ENCODE results near the gene HOXA6. TPM values are rescaled to one million over a fixed set of nuclear protein-coding genes. Genes with fewer than 3 reads are reported as not detected.
A peak's percentile ranks its signal among the peaks of the same experiment; 100 is the strongest.

The HOXA6 gene
- polyA plus RNA-seq (2013, experiment 1 of 2): 4.2 TPM
- polyA plus RNA-seq (2013, experiment 2 of 2): 2.2 TPM

DNA sequence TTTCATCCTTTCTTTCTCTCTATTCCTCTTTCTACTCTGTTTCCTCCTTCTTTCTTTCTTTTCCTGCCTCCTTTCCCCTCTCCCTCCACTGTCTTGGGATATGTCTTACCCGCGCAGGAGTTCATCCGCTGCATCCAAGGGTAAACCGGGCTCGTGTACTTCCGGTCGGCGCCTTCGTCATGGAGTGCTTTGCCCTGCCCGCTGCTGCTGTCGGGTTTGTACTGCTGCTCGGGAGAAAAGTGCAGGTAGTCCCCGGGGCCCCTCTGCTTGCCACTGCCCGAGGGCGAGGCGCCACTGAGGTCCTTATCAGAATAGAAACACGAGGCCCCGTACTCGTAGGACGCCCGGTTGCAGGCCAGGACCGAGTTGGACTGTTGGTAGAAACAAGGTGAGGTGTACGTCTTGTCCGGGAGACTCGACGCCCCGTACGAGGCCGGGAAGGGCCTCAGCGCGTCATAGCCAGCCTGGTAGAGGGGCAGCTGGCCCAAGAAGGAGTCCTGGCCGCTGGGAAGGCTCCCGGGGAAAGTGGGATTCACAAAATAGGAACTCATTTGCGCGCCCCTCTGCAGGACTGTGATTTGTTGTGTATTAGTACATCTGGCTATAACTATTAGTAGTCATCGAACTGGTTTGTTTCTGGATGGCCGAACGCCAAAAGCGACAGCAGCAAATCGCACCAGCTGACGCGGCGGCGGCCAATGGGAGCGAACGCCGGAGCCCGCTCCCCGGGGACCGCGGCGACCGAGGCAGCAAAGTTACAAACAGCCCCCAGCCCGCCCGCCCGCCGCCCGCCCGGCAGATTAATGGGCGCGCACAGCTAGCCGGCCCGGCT, at the start of gene HOXA6:
Gene HOXA6 (minus strand): TSS at position 576 of the 832 bp plus-strand sequence. CDS start 25 bp downstream, at position 551.
- H3K9me3 ChIP-seq (ENCODE audit: control insufficient read depth, low read length): peaks cover 3% of the 10 kb centered on the region
- H3K36me3 ChIP-seq (ENCODE audit: control insufficient read depth, insufficient read depth, low read length): no peaks in the 10 kb centered on the region
- peaks cover 3% of the 10 kb centered on the region for H3K4me1 ChIP-seq (ENCODE audit: control insufficient read depth, insufficient read depth, low read length, poor library complexity, severe bottlenecking)
- 17 to 30% methylated on average over 55 to 57 of the region's 63 CpGs for WGBS, 2 experiments (ENCODE audit: insufficient coverage in 2 of 2)
- peak within 1 kb of the TSS; percentile 18 for H3K27ac ChIP-seq (ENCODE audit: low read depth, low read length, severe bottlenecking)
- peak within 1 kb of the TSS; percentile 14 for H3K4me3 ChIP-seq (ENCODE audit: extremely low read depth, insufficient read depth, low read length, poor library complexity, severe bottlenecking)

DNA sequence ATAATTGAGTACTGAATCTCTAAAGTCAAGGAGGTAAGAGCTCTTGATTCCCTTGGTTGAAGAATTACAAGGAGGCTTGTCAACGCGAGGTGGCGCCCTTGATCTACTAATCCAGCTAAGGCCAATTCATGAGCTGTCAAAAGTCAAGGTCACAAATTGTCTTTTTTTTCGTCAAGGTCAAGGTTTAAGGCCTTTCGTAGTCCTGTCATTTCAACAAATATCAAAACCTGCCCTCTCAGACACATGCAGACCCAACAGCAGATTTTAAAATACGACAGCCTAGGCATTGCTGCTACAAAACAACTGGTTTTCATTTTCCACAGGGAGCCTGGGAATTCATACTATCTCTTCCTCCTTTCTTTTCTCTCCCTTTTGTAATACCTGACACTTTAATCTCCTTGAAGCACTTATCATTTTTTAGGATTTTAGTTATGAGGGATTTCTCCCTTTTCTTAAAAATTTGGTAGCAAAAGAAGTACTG, 48.8 kb upstream of the HOXA6 start:
- 0 to 1% methylated on average over 6 of the region's 6 CpGs for WGBS, 2 experiments (ENCODE audit: insufficient coverage in 2 of 2)
- Histone ChIP-seq H3K27ac (ENCODE audit: low read depth, low read length, severe bottlenecking) (no peak overlapping the region), H3K9me3 (ENCODE audit: control insufficient read depth, low read length) (no peaks in the 10 kb centered on the region), H3K4me3 (ENCODE audit: extremely low read depth, insufficient read depth, low read length, poor library complexity, severe bottlenecking) (no peak overlapping the region), H3K4me1 (ENCODE audit: control insufficient read depth, insufficient read depth, low read length, poor library complexity, severe bottlenecking) (peaks cover 3% of the 10 kb centered on the region), H3K36me3 (ENCODE audit: control insufficient read depth, insufficient read depth, low read length) (no peaks in the 10 kb centered on the region)

DNA sequence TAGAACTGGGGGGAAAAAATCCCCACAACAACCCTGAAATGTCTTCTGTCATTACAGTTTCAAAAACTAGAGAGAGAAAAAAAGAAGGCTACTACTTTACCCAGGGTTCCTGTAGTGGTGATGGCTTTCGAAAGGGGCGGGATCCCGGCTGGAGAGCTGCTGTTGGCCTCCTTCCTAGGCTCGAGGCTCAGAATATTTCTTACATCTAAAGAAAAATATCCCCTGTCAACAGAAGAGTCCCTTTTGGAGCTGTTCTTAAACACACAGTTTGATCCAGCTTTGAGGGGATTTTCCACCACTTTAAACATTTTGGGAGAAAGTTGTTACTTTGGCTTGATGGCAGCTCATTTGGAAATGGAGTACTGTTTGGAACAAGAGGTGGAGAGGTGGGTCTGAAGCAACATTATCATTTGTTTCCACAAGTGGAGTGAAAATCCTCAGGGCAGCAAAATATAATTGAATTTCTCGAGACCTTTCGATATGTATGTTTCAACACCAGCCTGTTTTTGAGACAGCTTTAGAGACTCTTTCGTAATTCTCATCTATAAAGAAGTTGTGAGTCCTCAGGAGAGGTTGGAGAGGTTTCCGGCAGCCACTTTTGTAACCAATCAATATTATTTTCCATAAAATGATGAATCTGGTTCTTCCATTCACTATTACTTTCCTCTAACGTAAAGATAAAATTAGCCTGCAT, 47.3 kb upstream of the HOXA6 start:
- 50 to 80% methylated on average over 2 to 5 of the region's 9 CpGs for WGBS, 2 experiments (ENCODE audit: insufficient coverage in 2 of 2)
- Histone ChIP-seq H3K4me1 (ENCODE audit: control insufficient read depth, insufficient read depth, low read length, poor library complexity, severe bottlenecking) (peaks cover 3% of the 10 kb centered on the region), H3K27ac (ENCODE audit: low read depth, low read length, severe bottlenecking) (no peak overlapping the region), H3K9me3 (ENCODE audit: control insufficient read depth, low read length) (no peaks in the 10 kb centered on the region), H3K36me3 (ENCODE audit: control insufficient read depth, insufficient read depth, low read length) (no peaks in the 10 kb centered on the region), H3K4me3 (ENCODE audit: extremely low read depth, insufficient read depth, low read length, poor library complexity, severe bottlenecking) (no peak overlapping the region)

DNA sequence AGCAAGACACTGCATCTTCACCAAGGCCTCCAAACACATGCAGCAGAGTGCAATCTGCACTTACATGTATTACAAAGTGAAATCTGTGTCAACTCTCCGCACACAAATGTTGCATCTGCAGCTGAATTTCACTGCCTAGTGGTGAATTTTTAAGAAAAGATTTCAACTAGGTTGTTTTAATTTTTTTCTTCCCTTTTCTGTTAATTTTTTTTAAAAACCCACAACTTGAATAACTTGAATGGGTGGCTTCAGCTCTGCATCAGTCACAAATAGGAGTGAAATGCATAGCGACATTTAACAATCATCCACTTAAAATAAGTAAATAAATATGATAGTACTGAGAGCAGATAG, 46.4 kb upstream of the HOXA6 start:
- Histone ChIP-seq H3K4me3 (ENCODE audit: extremely low read depth, insufficient read depth, low read length, poor library complexity, severe bottlenecking) (no peak overlapping the region), H3K27ac (ENCODE audit: low read depth, low read length, severe bottlenecking) (no peak overlapping the region)
- WGBS, 2 experiments (ENCODE audit: insufficient coverage in 2 of 2): 20% methylated on average over 1 of the region's 2 CpGs; no CpG with 5 or more reads in 1 of the 2 experiments

DNA sequence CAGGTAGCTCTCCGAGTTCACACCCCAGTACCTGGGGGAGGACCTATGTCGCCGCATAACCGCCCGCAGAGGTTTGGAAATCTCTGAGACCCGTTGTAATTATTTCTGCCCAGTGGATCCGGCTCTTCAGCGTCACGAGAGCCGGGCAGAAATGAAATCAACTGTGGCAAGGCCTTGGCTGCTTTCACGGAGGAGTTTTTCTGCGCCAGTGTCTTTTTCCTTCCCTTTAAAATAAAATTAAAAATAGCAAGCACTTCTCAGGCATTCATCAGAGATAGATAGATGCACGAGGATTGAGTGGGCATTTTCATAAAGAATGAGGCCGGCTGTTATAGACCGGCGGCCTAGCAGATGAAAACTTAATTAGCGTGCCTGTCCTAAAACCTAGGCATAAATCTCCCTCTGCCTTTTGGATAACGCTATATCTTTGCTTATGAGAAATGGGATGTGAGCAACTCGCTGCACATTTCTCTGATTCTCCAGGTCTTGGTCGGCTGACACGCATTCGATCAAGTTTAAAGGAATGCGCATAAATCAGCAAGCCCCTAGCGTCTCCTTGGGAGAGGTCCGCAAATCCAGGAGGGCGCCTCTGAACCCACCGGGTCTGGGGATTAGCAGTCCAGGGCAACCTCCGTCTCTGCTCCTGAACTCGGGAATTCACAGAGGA, 45.9 kb upstream of the HOXA6 start:
- no peak overlapping the region for H3K4me3 ChIP-seq (ENCODE audit: extremely low read depth, insufficient read depth, low read length, poor library complexity, severe bottlenecking)
- 6 to 8% methylated on average over 21 to 26 of the region's 29 CpGs for WGBS, 2 experiments (ENCODE audit: insufficient coverage in 2 of 2)
- no peaks in the 10 kb centered on the region for H3K9me3 ChIP-seq (ENCODE audit: control insufficient read depth, low read length)
- H3K27ac ChIP-seq (ENCODE audit: low read depth, low read length, severe bottlenecking): no peak overlapping the region
- H3K4me1 ChIP-seq (ENCODE audit: control insufficient read depth, insufficient read depth, low read length, poor library complexity, severe bottlenecking): peaks cover 12% of the 10 kb centered on the region
- H3K36me3 ChIP-seq (ENCODE audit: control insufficient read depth, insufficient read depth, low read length): no peaks in the 10 kb centered on the region

More for the DNA sequence above, 46.4 kb upstream of the HOXA6 start:
- no peaks in the 10 kb centered on the region for H3K9me3 ChIP-seq (ENCODE audit: control insufficient read depth, low read length)
- no peaks in the 10 kb centered on the region for H3K36me3 ChIP-seq (ENCODE audit: control insufficient read depth, insufficient read depth, low read length)
- H3K4me1 ChIP-seq (ENCODE audit: control insufficient read depth, insufficient read depth, low read length, poor library complexity, severe bottlenecking): peaks cover 7% of the 10 kb centered on the region

DNA sequence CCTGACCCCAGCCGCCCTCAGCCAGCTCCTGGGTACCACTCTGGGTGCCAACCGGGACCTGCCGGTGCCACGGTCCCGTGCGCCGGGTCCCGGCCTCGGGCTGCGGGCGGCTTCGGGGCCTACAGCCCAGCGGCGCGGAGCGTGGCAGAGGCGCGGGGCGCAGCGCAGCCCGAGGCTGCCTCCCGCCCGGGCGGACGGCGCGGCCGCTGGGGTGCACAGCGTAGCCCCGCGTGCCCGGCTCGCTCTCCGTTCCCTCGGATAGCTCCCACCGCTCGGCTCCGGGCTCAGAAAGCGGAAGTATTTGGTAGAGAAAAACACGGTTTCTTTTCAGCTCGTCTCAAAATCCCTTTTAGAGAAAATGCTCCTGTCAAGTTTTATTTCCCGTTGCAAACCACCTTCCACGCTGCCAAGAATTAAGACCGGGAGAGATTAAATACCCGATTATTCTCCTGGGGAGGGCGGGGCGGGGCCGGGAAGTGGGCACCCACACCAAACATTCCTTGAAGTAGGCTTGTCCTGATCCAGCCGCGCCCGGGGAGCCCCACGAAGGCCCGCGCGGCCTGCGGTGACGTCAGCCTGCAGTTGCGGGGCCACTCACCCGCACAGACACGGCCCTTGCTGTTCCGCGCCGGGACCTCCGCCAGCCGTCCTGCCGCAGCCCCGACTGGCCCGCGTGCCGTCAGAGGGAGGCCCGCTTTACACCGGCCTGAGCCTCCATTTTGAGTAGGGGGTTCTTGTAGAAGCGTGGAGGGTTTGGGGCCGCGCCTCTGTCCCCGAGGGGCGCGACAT, 45.2 kb upstream of the HOXA6 start:
- H3K9me3 ChIP-seq (ENCODE audit: control insufficient read depth, low read length): no peaks in the 10 kb centered on the region
- 3 to 4% methylated on average over 39 to 56 of the region's 78 CpGs for WGBS, 2 experiments (ENCODE audit: insufficient coverage in 2 of 2)
- H3K4me1 ChIP-seq (ENCODE audit: control insufficient read depth, insufficient read depth, low read length, poor library complexity, severe bottlenecking): peaks cover 16% of the 10 kb centered on the region
- no peak overlapping the region for H3K27ac ChIP-seq (ENCODE audit: low read depth, low read length, severe bottlenecking)
- no peaks in the 10 kb centered on the region for H3K36me3 ChIP-seq (ENCODE audit: control insufficient read depth, insufficient read depth, low read length)
- no peak overlapping the region for H3K4me3 ChIP-seq (ENCODE audit: extremely low read depth, insufficient read depth, low read length, poor library complexity, severe bottlenecking)

DNA sequence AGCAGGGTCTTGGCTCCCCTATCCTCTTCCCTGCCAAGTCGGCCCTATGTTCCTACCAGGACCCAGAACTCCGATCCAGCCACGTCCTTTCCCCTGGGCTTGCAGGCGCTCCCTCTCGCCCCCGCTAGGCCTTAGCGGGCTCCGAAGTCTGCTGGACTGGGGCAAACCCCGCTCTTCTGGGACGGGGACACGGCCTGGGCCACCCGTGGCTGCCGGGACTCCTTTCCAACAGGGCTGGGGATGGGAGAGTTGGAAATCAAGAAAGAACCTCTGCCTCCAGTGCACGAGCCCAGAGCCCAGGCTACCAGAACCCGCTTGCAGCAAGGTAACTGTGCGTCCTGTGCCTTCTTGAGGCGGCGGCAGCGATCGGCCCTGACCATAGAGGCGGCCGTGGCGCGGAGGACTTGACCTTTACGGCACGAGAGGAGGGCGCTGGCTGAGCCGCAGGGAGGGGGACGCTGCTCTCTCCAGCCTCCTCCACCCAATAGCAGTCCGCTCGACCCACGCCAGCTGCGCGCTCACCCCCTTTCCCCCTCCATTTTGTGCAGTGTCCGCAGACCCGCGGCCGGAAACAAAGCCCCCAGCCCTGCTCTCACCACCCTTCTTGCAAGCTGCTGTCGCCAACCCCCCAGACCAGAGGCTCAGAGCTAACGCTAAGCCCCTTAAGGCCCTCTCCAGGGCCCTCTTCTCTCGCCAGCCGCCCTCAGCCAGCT, 44.4 kb upstream of the HOXA6 start:
- WGBS, 2 experiments (ENCODE audit: insufficient coverage in 2 of 2): 2 to 3% methylated on average over 35 to 37 of the region's 42 CpGs
- Histone ChIP-seq H3K27ac (ENCODE audit: low read depth, low read length, severe bottlenecking) (no peak overlapping the region), H3K4me3 (ENCODE audit: extremely low read depth, insufficient read depth, low read length, poor library complexity, severe bottlenecking) (no peak overlapping the region), H3K36me3 (ENCODE audit: control insufficient read depth, insufficient read depth, low read length) (no peaks in the 10 kb centered on the region), H3K9me3 (ENCODE audit: control insufficient read depth, low read length) (no peaks in the 10 kb centered on the region), H3K4me1 (ENCODE audit: control insufficient read depth, insufficient read depth, low read length, poor library complexity, severe bottlenecking) (peaks cover 16% of the 10 kb centered on the region)

DNA sequence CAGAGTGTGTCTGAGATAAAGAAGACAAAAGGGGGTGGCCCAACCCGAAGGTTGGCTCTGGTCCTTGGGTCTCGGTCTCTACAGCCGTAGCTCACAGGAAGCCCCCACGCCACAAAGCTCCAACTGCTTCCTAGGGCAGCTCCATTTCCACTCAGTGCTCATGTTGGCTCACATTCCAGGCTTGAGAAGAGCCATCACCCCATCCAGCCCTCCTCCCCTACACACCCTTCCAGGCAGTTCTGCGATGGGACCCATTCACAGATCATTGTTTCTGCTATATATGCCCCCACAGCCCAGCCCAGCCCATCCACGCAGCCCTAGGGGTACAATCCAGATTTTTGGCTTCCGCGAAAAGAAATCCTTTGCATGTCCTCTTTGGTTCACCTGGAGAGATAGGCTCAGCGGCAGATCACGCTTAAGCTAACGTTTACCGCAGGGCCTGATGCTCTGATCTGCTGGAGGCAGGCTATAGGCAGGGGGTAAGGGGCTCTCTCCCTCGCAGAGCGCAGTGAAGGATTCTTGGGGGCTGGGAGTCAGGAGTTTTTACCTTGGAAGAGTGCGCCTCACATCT, 43.7 kb upstream of the HOXA6 start:
- no peak overlapping the region for H3K4me3 ChIP-seq (ENCODE audit: extremely low read depth, insufficient read depth, low read length, poor library complexity, severe bottlenecking)
- H3K4me1 ChIP-seq (ENCODE audit: control insufficient read depth, insufficient read depth, low read length, poor library complexity, severe bottlenecking): peaks cover 16% of the 10 kb centered on the region
- H3K27ac ChIP-seq (ENCODE audit: low read depth, low read length, severe bottlenecking): no peak overlapping the region
- no peaks in the 10 kb centered on the region for H3K9me3 ChIP-seq (ENCODE audit: control insufficient read depth, low read length)
- 17 to 20% methylated on average over 14 of the region's 15 CpGs for WGBS, 2 experiments (ENCODE audit: insufficient coverage in 2 of 2)
- H3K36me3 ChIP-seq (ENCODE audit: control insufficient read depth, insufficient read depth, low read length): no peaks in the 10 kb centered on the region

DNA sequence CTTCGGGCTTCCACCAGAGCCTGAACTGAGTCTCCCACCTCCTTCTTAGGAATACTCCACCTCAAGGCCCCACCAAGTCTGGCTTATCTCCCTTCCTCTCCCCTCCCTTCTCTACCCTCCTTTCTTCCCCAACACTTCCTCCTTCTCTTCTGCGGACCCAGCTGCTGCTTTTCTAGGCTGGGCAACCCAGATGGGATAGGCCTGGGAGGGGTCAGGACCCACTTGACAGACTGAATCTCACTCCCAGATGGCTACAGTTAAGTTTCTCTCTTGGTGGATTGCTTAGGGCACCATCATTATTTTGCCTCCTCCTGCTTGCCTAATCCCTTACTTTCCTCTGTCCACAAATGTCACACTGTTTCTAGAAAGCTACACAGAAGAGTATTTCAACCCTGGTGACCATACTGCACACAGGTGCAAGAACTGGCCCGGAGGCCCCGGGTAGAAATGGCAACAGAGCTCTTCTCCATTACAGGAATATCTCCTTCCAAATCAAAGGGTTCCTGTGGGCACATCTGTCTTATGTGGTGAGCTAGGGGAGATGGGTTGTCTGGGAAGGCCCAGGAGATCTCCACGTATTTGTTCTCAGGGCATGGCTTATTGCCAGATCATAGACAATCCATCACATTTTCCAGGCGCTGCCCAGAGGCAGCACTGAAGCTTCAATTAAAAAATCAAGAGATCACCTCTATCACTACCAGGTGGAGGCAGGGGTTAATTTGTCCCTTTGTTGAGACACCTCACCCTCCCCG, 42.6 kb upstream of the HOXA6 start:
- peaks cover 19% of the 10 kb centered on the region for H3K4me1 ChIP-seq (ENCODE audit: control insufficient read depth, insufficient read depth, low read length, poor library complexity, severe bottlenecking)
- WGBS, 2 experiments (ENCODE audit: insufficient coverage in 2 of 2): 17 to 23% methylated on average over 1 to 4 of the region's 7 CpGs
- H3K36me3 ChIP-seq (ENCODE audit: control insufficient read depth, insufficient read depth, low read length): no peaks in the 10 kb centered on the region
- no peak overlapping the region for H3K27ac ChIP-seq (ENCODE audit: low read depth, low read length, severe bottlenecking)
- H3K9me3 ChIP-seq (ENCODE audit: control insufficient read depth, low read length): no peaks in the 10 kb centered on the region
- H3K4me3 ChIP-seq (ENCODE audit: extremely low read depth, insufficient read depth, low read length, poor library complexity, severe bottlenecking): no peak overlapping the region
